OCI-M1 (cell line): ENCODE data around the gene FRMD8.
A peak's percentile ranks its signal among the peaks of the same experiment; 100 is the strongest.
"Not testable (repeated sequence)": the region's sequence is repeated elsewhere in the genome, so short reads cannot be mapped to it uniquely, and the experiment has no call there.

ENCODE experiments used
- DNase-seq: peaks from one replicate; lab custom pipeline; 2025; lab: John Stamatoyannopoulos, UW

FRMD8 gene

GRCh38 chr11:65436412-65437032, 50.1 kb downstream of the FRMD8 start:
- DNase-seq: no peak

- no peak for DNase-seq
Measured at GRCh38 chr11:65437436-65438227, 51.2 kb downstream of the FRMD8 start.

- no peak for DNase-seq
Measured at GRCh38 chr11:65438257-65439151, 52.1 kb downstream of the FRMD8 start.

GRCh38 chr11:65439331-65440181, 53.1 kb downstream of the FRMD8 start:
- no peak for DNase-seq

GRCh38 chr11:65440831-65441499, 54.5 kb downstream of the FRMD8 start:
- no peak for DNase-seq

GRCh38 chr11:65442842-65443331, 56.5 kb downstream of the FRMD8 start:
- peak; percentile 78 for DNase-seq

GRCh38 chr11:65444314-65445051, 58.0 kb downstream of the FRMD8 start:
- no peak for DNase-seq

GRCh38 chr11:65445101-65445603, 58.7 kb downstream of the FRMD8 start:
- DNase-seq: no peak

GRCh38 chr11:65445604-65446445, 59.4 kb downstream of the FRMD8 start:
- no peak for DNase-seq

- no peak for DNase-seq
Measured at GRCh38 chr11:65446446-65447277, 60.2 kb downstream of the FRMD8 start.

- no peak for DNase-seq
Measured at GRCh38 chr11:65448074-65448417, 61.6 kb downstream of the FRMD8 start.

GRCh38 chr11:65448418-65449105, 62.1 kb downstream of the FRMD8 start:
- DNase-seq: no peak

- not testable (repeated sequence) for DNase-seq
Measured at GRCh38 chr11:65451301-65451700, 64.9 kb downstream of the FRMD8 start.

- not testable (repeated sequence) for DNase-seq
Measured at GRCh38 chr11:65452259-65452658, 65.8 kb downstream of the FRMD8 start.

- DNase-seq: no peak
Measured at GRCh38 chr11:65452806-65453490, 66.5 kb downstream of the FRMD8 start.

GRCh38 chr11:65454311-65454695, 67.9 kb downstream of the FRMD8 start:
- DNase-seq: no peak
